Cardiac septum (tissue), 1 donor: ENCODE data around the gene DUSP22. TPM values are rescaled to one million over a fixed set of nuclear protein-coding genes. Genes with fewer than 3 reads are reported as not detected.

ENCODE experiments used
- DNase-seq: peaks from one replicate; pipeline ENCODE4 v3.0.0-alpha.2; 2020; ENCODE audit warnings: low spot score
- intact Hi-C: fragments of 100-400 bp; cut with DNase I; formaldehyde crosslinking; loops from one replicate; pipeline ENCODE4 v1.14.0; 2022
- total RNA-seq: library from RNA; stranded (reverse); fragmentation: NEBNext Ultra II Directional; extraction: Animal tissue kit (Norgen Biotek cat#: 25700); gene quantifications from one replicate; pipeline ENCODE4 v1.2.1, GENCODE V29; 2021
- donor health status: DM: no; HTN: no; CAD: no.

Gene DUSP22
- total RNA-seq, 1 donor from 2014 or later: 49.2 TPM

DNA sequence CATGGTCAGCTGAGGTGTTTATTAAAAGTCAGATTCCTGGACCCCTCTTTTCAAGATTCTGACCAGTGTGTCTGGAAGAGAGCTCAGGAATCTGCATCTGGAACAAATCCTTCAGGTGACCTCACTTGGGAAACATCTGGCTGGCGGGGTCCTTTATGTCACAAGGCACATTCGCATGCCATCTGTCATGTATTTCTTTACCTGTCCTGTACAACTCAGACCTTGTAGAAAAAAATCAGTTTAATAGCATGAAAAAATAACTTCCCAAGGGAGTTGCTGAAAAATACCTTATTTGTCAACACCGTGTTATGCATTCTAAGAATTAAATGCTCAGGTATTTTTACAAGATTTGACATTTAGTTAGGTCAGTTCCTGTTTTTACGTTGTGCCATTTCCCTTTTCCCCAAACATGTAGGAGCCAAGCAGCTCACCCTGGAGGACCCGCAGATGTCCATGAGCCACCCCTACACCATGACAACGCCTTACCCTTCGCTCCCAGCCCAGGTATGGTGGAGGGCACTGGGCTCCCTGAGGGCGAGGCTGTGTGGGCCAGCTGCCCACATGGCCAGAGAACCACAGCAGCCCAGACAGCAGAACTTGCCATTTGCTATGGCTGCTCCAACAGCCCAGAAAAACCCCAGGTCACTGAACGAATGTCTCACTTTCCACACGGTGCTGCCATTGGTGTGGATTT is 103.3 kb downstream of the DUSP22 start:
- peak; percentile 31 for DNase-seq
- intact Hi-C loops: no loop called here

DNA sequence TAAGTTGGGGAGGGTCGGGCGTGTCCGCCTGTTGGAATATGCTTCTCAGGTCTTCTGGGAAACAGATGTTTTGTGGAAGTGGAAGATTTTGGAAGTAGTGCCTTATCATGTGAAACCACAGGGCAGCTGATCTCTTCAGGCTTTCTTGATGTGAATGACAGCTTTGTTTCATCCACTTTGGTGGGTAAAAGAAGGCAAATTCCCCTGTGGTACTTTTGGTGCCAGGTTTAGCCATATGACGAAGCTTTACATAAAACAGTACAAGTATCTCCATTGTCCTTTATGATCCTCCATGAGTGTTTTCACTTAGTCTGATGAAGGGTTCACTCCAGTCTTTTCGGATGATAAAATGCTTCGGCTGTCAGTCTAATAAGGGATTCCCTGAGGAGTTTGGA is 103.8 kb downstream of the DUSP22 start:
- intact Hi-C loops: no loop called here
- no peak for DNase-seq

DNA sequence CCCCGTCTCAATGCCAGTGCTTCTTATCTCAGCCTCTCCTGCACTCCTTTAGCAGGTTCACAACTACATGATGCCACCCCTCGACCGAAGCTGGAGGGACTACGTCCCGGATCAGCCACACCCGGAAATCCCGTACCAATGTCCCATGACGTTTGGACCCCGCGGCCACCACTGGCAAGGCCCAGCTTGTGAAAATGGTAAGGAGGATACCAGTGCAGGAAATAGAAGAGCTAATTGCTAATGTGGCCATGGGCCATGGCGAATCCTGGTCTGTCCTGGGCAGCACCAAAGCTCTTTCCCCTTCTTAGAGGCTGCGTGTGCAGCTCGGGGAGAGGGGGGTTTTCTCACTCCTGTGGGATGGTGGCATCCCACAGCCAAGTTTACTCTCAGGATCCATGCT is 104.8 kb downstream of the DUSP22 start:
- intact Hi-C loops: no loop called here

DNA sequence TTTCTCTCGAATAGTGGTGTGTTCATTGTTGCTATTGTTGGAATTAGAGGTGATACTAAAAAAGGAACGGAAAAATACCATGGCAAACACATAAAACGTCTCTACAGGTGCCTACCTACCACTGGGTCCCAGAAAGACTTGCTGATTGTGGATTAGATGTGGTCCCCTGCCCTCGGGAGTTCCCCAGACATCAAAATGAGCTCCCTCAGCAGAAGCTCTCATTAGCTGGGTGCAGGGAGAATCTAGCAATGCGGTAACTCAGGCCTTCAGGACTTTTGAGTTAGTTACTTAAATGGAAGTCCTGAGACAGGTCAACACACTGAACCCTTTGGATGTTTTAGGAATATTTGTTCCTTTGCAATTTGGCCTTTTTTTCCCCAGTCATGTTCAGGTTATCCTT is 105.3 kb downstream of the DUSP22 start:
- intact Hi-C loops: no loop called here
- DNase-seq: peak; percentile 9

More for the DNA sequence above, 104.8 kb downstream of the DUSP22 start:
- no peak for DNase-seq

DNA sequence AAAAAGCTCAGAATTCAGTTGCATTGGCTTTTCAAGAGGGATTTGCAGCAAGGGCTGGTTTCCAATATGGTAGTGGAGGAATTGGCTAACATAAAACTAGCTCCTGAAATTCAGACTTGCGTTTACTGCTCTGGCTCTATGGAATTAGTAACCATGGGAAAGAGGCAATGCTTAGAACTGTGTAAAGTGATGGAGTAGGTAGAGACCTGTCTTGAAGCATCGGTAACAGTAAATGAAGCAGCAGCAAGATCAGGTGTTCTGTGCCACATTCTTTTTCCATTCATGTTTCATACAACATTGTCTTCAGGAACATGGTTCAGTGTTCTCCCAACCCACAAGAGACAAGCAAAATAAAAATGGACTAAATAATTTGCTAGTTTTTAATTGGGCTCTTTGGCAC is 105.8 kb downstream of the DUSP22 start:
- intact Hi-C loops: no loop called here
- DNase-seq: no peak

DNA sequence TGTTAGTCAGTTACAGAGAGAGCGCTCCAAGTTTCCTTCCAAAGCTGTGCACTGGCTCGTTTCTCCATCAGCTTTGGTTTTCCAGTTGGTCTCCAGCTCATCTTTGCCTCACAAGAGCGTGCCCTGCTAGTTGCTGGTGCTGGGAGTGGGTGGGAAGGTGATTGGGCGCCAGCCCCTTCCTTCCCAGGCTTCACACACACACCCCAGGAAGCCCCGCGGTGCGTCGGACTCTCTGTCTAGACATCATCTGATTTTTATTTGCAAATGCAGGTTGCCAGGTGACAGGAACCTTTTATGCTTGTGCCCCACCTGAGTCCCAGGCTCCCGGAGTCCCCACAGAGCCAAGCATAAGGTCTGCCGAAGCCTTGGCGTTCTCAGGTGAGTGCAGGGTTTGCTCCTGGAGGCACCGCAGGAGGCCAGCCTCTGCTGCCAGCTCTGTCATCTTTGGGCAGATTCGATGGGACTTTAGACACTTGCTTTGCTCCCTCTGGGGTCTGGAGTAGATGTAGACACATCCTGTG is 106.3 kb downstream of the DUSP22 start:
- intact Hi-C loops: no loop called here
- peak; percentile 68 for DNase-seq

DNA sequence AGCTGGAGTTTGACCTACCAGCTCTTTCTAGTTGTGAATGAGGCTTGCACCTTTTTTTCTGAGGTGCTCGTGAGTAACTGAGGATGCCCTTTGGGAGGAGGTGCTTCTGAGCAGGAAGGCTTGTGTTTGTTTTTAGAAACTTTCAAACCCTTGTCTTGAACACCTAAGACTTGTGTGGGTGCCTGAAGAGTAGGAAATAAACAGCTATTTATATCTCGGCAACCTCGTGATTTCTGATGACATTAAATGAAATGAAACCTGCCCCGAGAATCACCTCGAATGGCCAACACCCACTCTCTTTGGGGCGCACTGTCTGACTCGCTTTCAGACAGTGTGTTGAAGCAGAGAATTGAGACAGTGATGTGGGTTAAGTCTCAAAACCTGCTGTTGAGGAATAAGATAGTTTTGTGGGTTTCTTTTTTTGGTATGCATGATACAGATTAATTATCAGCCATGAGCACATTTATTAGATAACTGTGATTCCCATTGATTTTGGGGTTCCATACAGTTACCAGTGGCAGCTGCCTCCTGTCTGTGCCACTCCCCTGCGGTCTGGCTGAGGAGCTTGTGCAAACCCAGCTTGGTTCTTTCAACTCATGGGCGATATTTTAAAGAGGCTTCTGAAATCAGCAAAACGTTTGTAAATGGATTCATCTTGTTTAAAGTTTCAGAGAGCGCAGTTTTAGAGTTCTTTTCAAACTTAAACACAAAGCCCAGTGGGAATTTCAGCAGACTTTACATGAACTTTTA is 107.7 kb downstream of the DUSP22 start:
- intact Hi-C loops: loop anchor here (10.0 kb wide), 1 partner anchor 175 kb away; no protein-coding TSS in a partner anchor
- DNase-seq: peak; percentile 17

DNA sequence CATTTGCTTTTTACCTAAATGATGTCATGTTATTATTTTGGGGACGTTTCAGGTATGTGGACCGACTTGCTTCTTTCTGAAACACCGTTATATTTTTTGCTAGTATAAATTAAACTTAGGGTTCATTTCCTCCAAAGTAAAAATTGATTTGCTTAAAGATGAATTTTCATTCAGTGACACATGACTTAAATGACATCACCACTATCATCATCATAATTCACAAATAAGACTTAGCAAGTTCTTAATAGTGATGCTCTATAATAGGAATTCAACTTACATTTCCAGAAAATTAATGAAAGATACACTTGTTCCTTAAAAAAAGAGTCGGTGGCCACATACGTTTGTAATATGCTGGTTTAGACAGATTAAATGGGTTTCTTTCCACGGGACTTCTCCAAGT is 108.5 kb downstream of the DUSP22 start:
- no peak for DNase-seq
- intact Hi-C loops: loop anchor here (10.0 kb wide), 1 partner anchor 176 kb away; no protein-coding TSS in a partner anchor

Other genes with a start within 250 kb of the DUSP22 start
- gene IRF4, start 99.3 kb downstream of the DUSP22 start, total RNA-seq: 0.89 TPM